Activated T-cell treated with anti-CD3 and anti-CD28 coated beads for 48 hours (primary cell): Measurements from ENCODE around the gene AFF3.
"Not testable (repeated sequence)": the region's sequence is repeated elsewhere in the genome, so short reads cannot be mapped to it uniquely, and the experiment has no call there.

ENCODE experiments used
- DNase-seq: peaks from one replicate; pipeline ENCODE4 v3.0.0-alpha.2; 2020; ENCODE audit warnings: low read depth

Gene AFF3

GRCh38 chr2:99550368-99550767, 592.0 kb downstream of the AFF3 start:
- no peak for DNase-seq

- DNase-seq, result no peak
These were observed 596.8 kb downstream of the AFF3 start for GRCh38 chr2:99545604-99546003.

- DNase-seq, result no peak
These were observed 597.3 kb downstream of the AFF3 start for GRCh38 chr2:99545066-99545465.

- DNase-seq, result no peak
These were observed 597.8 kb downstream of the AFF3 start for GRCh38 chr2:99544608-99545007.

GRCh38 chr2:99543247-99543646, 599.1 kb downstream of the AFF3 start:
- no peak for DNase-seq

- DNase-seq, result no peak
These were observed 604.4 kb downstream of the AFF3 start for GRCh38 chr2:99537910-99538485.

- no peak for DNase-seq
These were observed 618.3 kb downstream of the AFF3 start for GRCh38 chr2:99524056-99524455.

GRCh38 chr2:99522157-99522556, 620.2 kb downstream of the AFF3 start:
- DNase-seq, result no peak

GRCh38 chr2:99520813-99521212, 621.6 kb downstream of the AFF3 start:
- no peak for DNase-seq

- no peak for DNase-seq
These were observed 622.2 kb downstream of the AFF3 start for GRCh38 chr2:99520195-99520594.

GRCh38 chr2:99514357-99514756, 628.0 kb downstream of the AFF3 start:
- DNase-seq, result no peak

- no peak for DNase-seq
These were observed 630.2 kb downstream of the AFF3 start for GRCh38 chr2:99512181-99512591.

- DNase-seq, result no peak
These were observed 633.0 kb downstream of the AFF3 start for GRCh38 chr2:99509387-99509786.

GRCh38 chr2:99507937-99508818, 634.2 kb downstream of the AFF3 start:
- no peak for DNase-seq

- no peak for DNase-seq
These were observed 637.4 kb downstream of the AFF3 start for GRCh38 chr2:99504844-99505584.

GRCh38 chr2:99503662-99504416, 638.6 kb downstream of the AFF3 start:
- DNase-seq, result not testable (repeated sequence)

GRCh38 chr2:99496021-99496420, 646.4 kb downstream of the AFF3 start:
- DNase-seq, result no peak
